Right ventricle myocardium inferior (tissue), 1 donor: ENCODE results near the gene CHAT. TPM values are rescaled to one million over a fixed set of nuclear protein-coding genes. Genes with fewer than 3 reads are reported as not detected.

Experiments used
- ATAC-seq: fragments of 200-7000 bp; cut with Tn5 transposase; one replicate; pipeline ENCODE4 v1.9.1; 2020; ENCODE audit warnings: mild to moderate bottlenecking, moderate library complexity
- DNase-seq: peaks from one replicate; pipeline ENCODE4 v3.0.0; 2021; ENCODE audit errors: missing footprints
- intact Hi-C: fragments of 100-400 bp; cut with DNase I; formaldehyde crosslinking; loops from one replicate; pipeline ENCODE4 v1.11.0; 2022
- total RNA-seq: library from RNA; stranded (reverse); fragmentation: NEBNext Ultra II Directional; extraction: Animal tissue kit (Norgen Biotek cat#: 25700); gene quantifications from one replicate; pipeline ENCODE4 v1.2.1, GENCODE V29; 2021
- donor health status: DM: no; HTN: yes; CAD: no; lungs with severe emphysema.

Gene CHAT
- total RNA-seq, 1 donor from 2014 or later: not detected

- intact Hi-C loops: no loop called here
These were observed 80.6 kb downstream of the CHAT start for GRCh38 chr10:49694466-49694865.

GRCh38 chr10:49696311-49696710, 82.5 kb downstream of the CHAT start:
- no peak for ATAC-seq
- intact Hi-C loops: no loop called here
- no peak for DNase-seq

More at GRCh38 chr10:49694466-49694865, 80.6 kb downstream of the CHAT start:
- DNase-seq (no peak), ATAC-seq (no peak)

GRCh38 chr10:49698679-49699078, 84.8 kb downstream of the CHAT start:
- DNase-seq (no peak), ATAC-seq (no peak)
- intact Hi-C loops: no loop called here

GRCh38 chr10:49700211-49700610, 86.4 kb downstream of the CHAT start:
- ATAC-seq: no peak
- intact Hi-C loops: no loop called here

GRCh38 chr10:49700997-49701396, 87.2 kb downstream of the CHAT start:
- no peak for ATAC-seq
- intact Hi-C loops: no loop called here

More at GRCh38 chr10:49700211-49700610, 86.4 kb downstream of the CHAT start:
- no peak for DNase-seq

GRCh38 chr10:49707585-49707984, 93.7 kb downstream of the CHAT start:
- intact Hi-C loops: no loop called here
- no peak for DNase-seq
- no peak for ATAC-seq

More at GRCh38 chr10:49700997-49701396, 87.2 kb downstream of the CHAT start:
- no peak for DNase-seq

GRCh38 chr10:49709934-49710333, 96.1 kb downstream of the CHAT start:
- DNase-seq: no peak
- no peak for ATAC-seq
- intact Hi-C loops: no loop called here

- no peak for ATAC-seq
- intact Hi-C loops: no loop called here
- DNase-seq: no peak
These were observed 97.1 kb downstream of the CHAT start for GRCh38 chr10:49710966-49711365.

GRCh38 chr10:49711481-49711880, 97.6 kb downstream of the CHAT start:
- intact Hi-C loops: no loop called here
- ATAC-seq (no peak), DNase-seq (no peak)

GRCh38 chr10:49713266-49713665, 99.4 kb downstream of the CHAT start:
- intact Hi-C loops: no loop called here
- DNase-seq (no peak), ATAC-seq (no peak)

Other genes starting within 250 kb of the CHAT start
- not detected for gene DRGX, start 217.9 kb upstream of the CHAT start, total RNA-seq
- 25.0 TPM for gene ERCC6, start 74.9 kb upstream of the CHAT start, total RNA-seq
- not detected for gene SLC18A3, start 3.7 kb upstream of the CHAT start, total RNA-seq
- not detected for gene C10orf53, start 65.6 kb downstream of the CHAT start, total RNA-seq
- gene OGDHL, start 148.3 kb downstream of the CHAT start, total RNA-seq: 1.9 TPM